GM18861 (cell line): ENCODE data around the gene GNG3.
A peak's percentile ranks its signal among the peaks of the same experiment; 100 is the strongest.
"Not testable (repeated sequence)": the region's sequence is repeated elsewhere in the genome, so short reads cannot be mapped to it uniquely, and the experiment has no call there.

Experiments
- ATAC-seq: cut with Tn5 transposase; IDR thresholded peaks from one replicate; pipeline ENCODE4 v1.9.1; 2021; ENCODE audit not compliant: unreplicated experiment

The GNG3 gene

GRCh38 chr11:62687508-62688396, 19.7 kb upstream of the GNG3 start:
- no peak for ATAC-seq

DNA sequence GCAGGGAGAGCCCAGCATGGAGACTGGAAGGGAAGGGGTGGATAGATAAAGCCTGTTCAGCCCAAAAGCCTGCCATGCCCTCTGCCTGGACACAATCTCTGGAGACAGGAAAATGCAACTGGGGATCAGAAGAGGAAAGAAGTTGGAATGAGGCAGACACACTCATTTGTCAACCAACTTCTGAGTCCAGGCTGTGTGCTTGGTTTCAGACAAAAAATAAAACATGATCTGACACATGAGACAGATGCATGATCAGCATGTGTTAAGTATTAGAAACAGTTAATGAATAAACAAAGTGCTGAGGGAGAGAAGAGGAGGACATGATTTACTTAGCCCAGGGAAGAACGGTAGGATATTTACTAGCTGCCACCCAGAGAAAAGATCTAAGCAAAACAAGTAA, 19.0 kb upstream of the GNG3 start:
- ATAC-seq = no peak

- no peak for ATAC-seq
Observed at GRCh38 chr11:62689421-62690183, 17.9 kb upstream of the GNG3 start, which contains the start of gene LRRN4CL. Gene LRRN4CL (minus strand): TSS chr11:62689530. CDS start chr11:62688508, 1,022 bp downstream.

GRCh38 chr11:62693624-62694023, 13.9 kb upstream of the GNG3 start:
- ATAC-seq = not testable (repeated sequence)

DNA sequence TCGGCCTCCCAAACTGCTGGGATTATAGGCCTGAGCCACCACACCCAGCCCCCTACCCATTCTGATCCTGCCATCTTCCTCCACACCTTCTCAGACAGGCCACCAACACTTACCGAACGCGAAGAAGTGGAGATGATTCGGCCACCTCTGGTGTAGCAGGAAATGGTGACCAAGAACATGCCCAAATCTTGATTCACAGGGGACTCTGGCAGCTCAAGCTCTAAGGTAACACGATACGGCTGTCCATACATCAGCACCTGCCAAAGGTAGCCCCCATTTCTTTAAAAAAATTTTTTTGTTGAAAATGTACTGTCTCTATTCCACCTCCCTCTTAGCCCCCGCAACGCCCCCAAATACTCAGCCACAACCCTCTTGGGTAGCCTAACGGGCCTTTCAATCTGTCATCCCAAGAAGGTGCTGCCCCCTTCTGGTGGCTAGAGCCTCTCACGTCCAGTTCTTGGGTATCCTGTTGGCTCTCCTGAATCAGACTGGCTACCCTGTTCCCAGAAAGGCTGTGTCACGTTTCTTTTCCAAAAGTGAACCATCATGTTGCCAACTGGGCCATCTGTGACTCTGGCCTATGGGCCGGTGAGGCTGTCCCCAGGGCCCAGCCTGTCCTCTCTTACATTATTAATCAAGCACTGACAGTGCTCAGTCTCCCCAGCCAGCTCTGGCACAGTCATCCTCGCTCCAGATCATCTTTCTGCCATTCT, 12.9 kb upstream of the GNG3 start:
- ATAC-seq = no peak

DNA sequence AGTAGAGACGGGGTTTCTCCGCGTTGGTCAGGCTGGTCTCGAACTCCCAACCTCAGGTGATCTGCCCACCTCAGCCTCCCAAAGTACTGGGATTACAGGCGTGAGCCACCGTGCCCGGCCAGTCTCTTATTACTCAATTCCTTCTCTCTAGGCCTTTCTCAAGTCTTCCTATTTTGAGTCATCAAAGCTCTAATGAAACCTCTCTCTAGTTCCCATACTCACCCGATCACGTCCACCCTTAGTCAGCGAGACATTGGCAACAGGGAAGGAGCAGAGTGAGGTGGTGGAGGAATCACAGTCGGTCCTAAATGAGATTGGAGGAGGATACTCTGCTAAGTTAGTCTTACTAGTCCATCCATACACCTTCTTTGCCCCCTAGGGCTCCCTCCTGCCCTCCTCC, 5.2 kb upstream of the GNG3 start:
- ATAC-seq = no peak

GRCh38 chr11:62703921-62704320, 3.6 kb upstream of the GNG3 start:
- not testable (repeated sequence) for ATAC-seq

GRCh38 chr11:62705413-62705812, 2.1 kb upstream of the GNG3 start:
- ATAC-seq = no peak

- ATAC-seq = peak; percentile 50
Observed at GRCh38 chr11:62705880-62706849, 1.3 kb upstream of the GNG3 start.

DNA sequence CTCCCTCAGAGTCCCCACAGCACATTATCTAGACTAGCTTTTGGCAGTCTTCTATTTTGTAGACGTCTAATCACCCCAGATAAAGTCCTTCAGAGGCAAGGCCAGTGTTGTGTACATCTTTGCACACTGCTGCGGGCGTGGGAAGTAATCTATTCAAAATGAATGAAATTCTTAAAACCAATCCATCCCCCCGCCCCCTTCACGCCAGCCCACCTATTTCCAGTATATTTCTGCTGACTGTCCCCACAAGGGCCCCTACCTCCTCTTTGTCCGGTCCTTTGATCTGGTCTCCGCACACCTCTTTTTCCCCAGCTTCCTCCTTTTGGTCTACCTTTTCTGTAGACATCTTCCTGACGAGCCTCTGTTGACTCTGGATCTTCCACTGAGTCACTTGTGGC, 627 bp upstream of the GNG3 start:
- no peak for ATAC-seq

DNA sequence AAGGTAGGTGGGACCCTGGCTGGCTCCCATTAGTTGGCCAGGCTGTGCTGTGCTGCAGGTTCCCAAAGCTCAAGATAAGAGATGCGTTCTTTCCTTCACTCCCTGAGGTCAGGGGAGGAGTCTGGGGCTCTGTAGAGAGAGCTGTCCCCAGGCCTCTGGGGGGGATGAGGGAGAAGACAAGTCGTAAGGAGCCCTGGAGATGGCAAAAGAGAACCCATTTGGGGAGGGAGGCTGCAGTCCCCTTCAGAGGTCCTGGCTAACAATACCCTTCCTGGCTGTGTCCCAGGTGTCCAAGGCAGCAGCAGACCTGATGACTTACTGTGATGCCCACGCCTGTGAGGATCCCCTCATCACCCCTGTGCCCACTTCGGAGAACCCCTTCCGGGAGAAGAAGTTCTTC, 916 bp downstream of the GNG3 start:
- no peak for ATAC-seq

- no peak for ATAC-seq
Observed at GRCh38 chr11:62708793-62709192, 1.3 kb downstream of the GNG3 start.

- peak; percentile 60 for ATAC-seq
Observed at GRCh38 chr11:62709247-62710000, 1.9 kb downstream of the GNG3 start.

DNA sequence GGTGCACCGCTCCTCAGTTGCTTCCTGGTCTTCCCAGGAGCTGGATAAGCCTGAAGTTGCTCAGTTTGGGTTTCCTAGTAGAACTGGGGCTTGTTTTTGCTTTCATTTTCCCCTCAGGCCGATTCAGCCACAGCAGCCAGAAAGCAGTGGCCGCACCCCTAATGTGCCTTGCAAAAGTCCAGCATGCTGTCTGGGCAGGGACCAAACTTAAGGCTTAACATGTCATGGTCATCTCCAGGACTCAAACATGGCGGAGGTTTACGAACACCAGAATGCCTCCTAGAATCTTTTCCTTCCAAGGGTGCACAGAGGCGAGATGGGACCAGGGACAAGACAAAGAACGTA, 2.5 kb downstream of the GNG3 start:
- no peak for ATAC-seq

GRCh38 chr11:62712276-62712812, 4.9 kb downstream of the GNG3 start:
- ATAC-seq = no peak

GRCh38 chr11:62712861-62713260, 5.4 kb downstream of the GNG3 start:
- no peak for ATAC-seq

GRCh38 chr11:62713343-62713742, 5.9 kb downstream of the GNG3 start:
- ATAC-seq = no peak

DNA sequence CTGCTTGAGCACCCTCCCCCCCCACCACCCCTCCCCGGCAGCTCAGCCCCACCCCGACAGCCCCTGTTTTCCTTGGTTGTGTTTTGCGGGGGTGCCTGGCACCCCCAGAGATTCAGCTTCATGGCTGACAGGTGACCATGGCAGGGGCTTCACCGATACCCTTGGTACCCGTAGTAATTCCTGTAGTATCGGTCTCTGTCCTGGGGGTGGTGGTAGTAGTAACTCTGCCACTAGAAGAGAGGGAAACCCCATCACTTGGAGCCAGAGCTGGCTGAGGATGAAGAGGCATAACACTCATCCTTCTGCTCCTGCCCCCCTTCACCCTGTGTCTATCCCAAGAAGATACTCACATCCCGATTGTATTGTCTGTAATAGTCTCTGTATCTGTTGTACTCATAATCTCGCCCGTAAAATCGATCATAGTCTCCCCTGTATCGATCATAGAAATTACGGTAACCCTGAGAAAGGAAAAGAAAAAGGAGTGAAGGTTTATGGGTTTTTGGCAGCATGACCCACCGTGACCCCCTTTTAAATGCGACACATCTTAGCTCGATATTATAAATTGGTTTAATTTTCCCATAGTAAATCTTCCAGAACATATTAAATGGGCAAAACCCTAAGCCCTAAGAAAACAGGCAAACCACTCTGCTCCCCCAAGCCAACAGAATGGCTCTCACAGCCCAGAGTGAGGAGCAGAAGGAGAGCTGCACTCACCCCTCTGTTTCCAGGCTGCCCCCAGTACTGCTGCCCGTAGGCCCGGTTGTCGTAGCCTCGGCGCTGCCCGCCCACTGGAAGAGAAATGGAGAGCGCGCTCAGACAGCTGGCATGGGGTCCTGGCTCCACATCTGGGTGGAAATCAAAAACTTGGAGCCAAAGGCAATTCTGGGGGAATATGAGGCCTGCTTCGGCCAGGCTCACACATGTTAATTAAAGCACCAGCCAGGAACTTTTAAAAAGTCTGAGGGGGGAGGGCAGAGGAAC, 8.0 kb downstream of the GNG3 start:
- no peak for ATAC-seq
